GM12875 (cell line): Measurements from ENCODE around the gene TENT4B.

Experiments used
- H3K4me3 ChIP-seq: one replicate; pipeline ENCODE4 v1.5.1; 2011; ENCODE audit warnings: low read depth, low read length, control low read depth
- CTCF ChIP-seq: IDR thresholded peaks from 2 replicates; pipeline ENCODE4 v1.5.1; 2011; ENCODE audit warnings: low read depth, mild to moderate bottlenecking, control low read depth, inconsistent platforms, low read length, moderate library complexity, borderline replicate concordance; ENCODE audit not compliant: insufficient read depth

TENT4B gene

GRCh38 chr16:50276326-50276640 is 123.2 kb downstream of the TENT4B start:
- no peak for TF ChIP-seq CTCF

GRCh38 chr16:50276801-50277555 is 123.9 kb downstream of the TENT4B start:
- H3K4me3 ChIP-seq: no peak overlapping the region
- no peak for TF ChIP-seq CTCF

More at GRCh38 chr16:50276326-50276640, 123.2 kb downstream of the TENT4B start:
- no peak overlapping the region for H3K4me3 ChIP-seq

GRCh38 chr16:50278251-50278650 is 125.1 kb downstream of the TENT4B start:
- no peak for TF ChIP-seq CTCF

GRCh38 chr16:50279504-50279865 is 126.4 kb downstream of the TENT4B start:
- H3K4me3 ChIP-seq: no peak overlapping the region
- no peak for TF ChIP-seq CTCF

More at GRCh38 chr16:50278251-50278650, 125.1 kb downstream of the TENT4B start:
- no peak overlapping the region for H3K4me3 ChIP-seq

- H3K4me3 ChIP-seq: peak overlapping the region; percentile 34
- TF ChIP-seq CTCF: no peak
Observed at GRCh38 chr16:50280932-50281331, 127.8 kb downstream of the TENT4B start.
